Breast epithelium (tissue), 4 donors: ENCODE results near the gene G3BP1. TPM values are rescaled to one million over a fixed set of nuclear protein-coding genes. Genes with fewer than 3 reads are reported as not detected.

ENCODE experiments used
- DNase-seq, 2 donors: peaks; one replicate each; pipeline ENCODE4 v3.0.0-alpha.2; 2019; ENCODE audit warnings: low spot score in 2 of 2
- H3K27ac ChIP-seq, 2 donors: fragments of 200-600 bp; sonication (generic) in 1 of 2; one replicate each; pipeline ENCODE4 v1.5.1; 2016 to 2019; ENCODE audit warnings: mild to moderate bottlenecking in 1 of 2
- H3K27me3 ChIP-seq, 2 donors: fragments of 200-600 bp; sonication (generic) in 1 of 2; one replicate each; pipeline versions ENCODE4 v1.5.1 to v1.6.0; 2017 to 2019; ENCODE audit warnings: control low read depth in 1 of 2, mild to moderate bottlenecking in 1 of 2
- H3K36me3 ChIP-seq: fragments of 200-600 bp; one replicate; pipeline ENCODE4 v1.5.1; 2019
- H3K4me1 ChIP-seq, 2 donors: fragments of 200-600 bp; sonication (generic); one replicate each; pipeline ENCODE4 v1.5.1; 2016 to 2019; ENCODE audit warnings: control low read depth in 1 of 2
- H3K4me3 ChIP-seq, 3 donors: fragments of 200-600 bp; sonication (generic); 1 replicate in 2 of 3; 2 replicates in 1 of 3; pipeline ENCODE4 v1.5.1; 2016 to 2019; ENCODE audit warnings: mild to moderate bottlenecking in 3 of 3, moderate library complexity in 2 of 3
- H3K9me3 ChIP-seq, 2 donors: fragments of 200-600 bp; sonication (generic) in 1 of 2; one replicate each; pipeline ENCODE4 v1.5.1; 2016 to 2019; ENCODE audit warnings: control low read depth in 1 of 2
- POLR2A ChIP-seq: fragments of 450-650 bp; IDR thresholded peaks from one replicate; pipeline ENCODE4 v1.6.1; 2016; ENCODE audit warnings: antibody characterized with exemption, mild to moderate bottlenecking, moderate library complexity
- POLR2AphosphoS5 ChIP-seq, 3 donors: sonication (generic); formaldehyde crosslinking; IDR thresholded peaks; one replicate each; pipeline ENCODE4 v1.6.1; 2017; ENCODE audit warnings: antibody characterized with exemption in 3 of 3
- intact Hi-C: fragments of 100-400 bp; cut with DNase I; formaldehyde crosslinking; loops from one replicate; pipeline ENCODE4 v1.15.1; 2023; ENCODE audit warnings: low total_unique reads
- total RNA-seq, 3 donors: library from RNA; depleted of rRNA; stranded (reverse); fragments of >200 nt; gene quantifications; one replicate each; pipeline ENCODE4 v1.1.0, GENCODE V29; 2016
- TF ChIP-seq, protein P1 (sequence below), 3 donors: fragments of 450-650 bp; IDR thresholded peaks; one replicate each; pipeline ENCODE4 v1.5.1; 2016 to 2017; ENCODE audit warnings: antibody characterized with exemption in 3 of 3, mild to moderate bottlenecking in 3 of 3, moderate library complexity in 3 of 3

The G3BP1 gene
- total RNA-seq, 3 donors from 2014 or later, result 98.6 to 128 (median 107) TPM

DNA sequence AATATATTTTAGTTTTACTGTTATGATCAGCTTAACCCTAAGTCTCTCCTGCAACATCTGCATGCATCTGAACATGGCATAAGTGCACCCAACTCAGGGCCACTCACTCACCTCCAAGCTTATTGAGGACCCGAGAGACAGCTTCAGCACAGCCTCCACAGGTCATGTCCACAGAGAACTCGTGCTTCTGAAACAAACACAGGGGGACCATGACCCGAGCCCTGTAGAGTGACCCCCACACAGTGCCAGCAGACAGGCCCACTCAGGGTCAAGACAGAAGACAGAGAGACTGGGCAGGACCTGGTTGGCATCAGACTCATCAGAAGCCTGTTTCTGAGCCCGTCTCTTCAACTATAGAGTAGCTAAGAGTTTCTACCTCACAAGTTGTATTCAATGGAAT lies 20.2 kb upstream of the G3BP1 start:
- Histone ChIP-seq H3K36me3 (no peaks in the 10 kb centered on the region), H3K27ac (no peak overlapping the region), H3K9me3 (no peaks in the 10 kb centered on the region), H3K4me1 (no peaks in the 10 kb centered on the region), H3K4me3 (no peak overlapping the region), H3K27me3 (no peaks in the 10 kb centered on the region)
- DNase-seq, result no peak
- intact Hi-C loops, result no loop called here
- TF ChIP-seq POLR2AphosphoS5 (IDR thresholded peaks at IDR 0.05) (no peak), POLR2A (no peak)
- TF ChIP-seq, protein P1, sequence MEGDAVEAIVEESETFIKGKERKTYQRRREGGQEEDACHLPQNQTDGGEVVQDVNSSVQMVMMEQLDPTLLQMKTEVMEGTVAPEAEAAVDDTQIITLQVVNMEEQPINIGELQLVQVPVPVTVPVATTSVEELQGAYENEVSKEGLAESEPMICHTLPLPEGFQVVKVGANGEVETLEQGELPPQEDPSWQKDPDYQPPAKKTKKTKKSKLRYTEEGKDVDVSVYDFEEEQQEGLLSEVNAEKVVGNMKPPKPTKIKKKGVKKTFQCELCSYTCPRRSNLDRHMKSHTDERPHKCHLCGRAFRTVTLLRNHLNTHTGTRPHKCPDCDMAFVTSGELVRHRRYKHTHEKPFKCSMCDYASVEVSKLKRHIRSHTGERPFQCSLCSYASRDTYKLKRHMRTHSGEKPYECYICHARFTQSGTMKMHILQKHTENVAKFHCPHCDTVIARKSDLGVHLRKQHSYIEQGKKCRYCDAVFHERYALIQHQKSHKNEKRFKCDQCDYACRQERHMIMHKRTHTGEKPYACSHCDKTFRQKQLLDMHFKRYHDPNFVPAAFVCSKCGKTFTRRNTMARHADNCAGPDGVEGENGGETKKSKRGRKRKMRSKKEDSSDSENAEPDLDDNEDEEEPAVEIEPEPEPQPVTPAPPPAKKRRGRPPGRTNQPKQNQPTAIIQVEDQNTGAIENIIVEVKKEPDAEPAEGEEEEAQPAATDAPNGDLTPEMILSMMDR (IDR thresholded peaks at IDR 0.05), result no peak

DNA sequence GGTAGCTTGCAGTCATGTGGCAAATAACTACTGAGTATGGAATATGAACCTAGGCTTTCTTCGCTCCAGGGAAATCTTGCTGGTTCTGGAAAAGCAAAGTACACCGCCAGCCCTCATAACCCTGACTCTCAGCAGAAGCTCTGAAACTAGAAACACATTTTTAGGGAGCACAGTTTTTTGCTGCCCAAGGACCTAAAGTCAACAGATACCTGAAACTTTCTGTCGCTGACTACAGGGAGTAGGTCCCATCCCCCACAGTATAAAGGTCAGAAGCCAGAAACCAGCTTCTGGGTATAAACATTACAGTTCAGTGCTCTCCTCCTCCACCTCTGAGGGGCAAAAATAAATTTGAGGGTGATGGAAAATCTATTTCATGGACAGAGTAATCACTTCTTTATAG lies 16.4 kb upstream of the G3BP1 start:
- Histone ChIP-seq H3K36me3 (no peaks in the 10 kb centered on the region), H3K4me1 (peaks cover 7 to 8% of the 10 kb centered on the region in 2 donors), H3K27ac (no peak overlapping the region), H3K9me3 (no peaks in the 10 kb centered on the region), H3K27me3 (no peaks in the 10 kb centered on the region), H3K4me3 (no peak overlapping the region)
- no peak for DNase-seq
- no peak for TF ChIP-seq POLR2A
- TF ChIP-seq, protein P1 (IDR thresholded peaks at IDR 0.05), result no peak
- TF ChIP-seq POLR2AphosphoS5 (IDR thresholded peaks at IDR 0.05), result no peak
- intact Hi-C loops, result no loop called here

DNA sequence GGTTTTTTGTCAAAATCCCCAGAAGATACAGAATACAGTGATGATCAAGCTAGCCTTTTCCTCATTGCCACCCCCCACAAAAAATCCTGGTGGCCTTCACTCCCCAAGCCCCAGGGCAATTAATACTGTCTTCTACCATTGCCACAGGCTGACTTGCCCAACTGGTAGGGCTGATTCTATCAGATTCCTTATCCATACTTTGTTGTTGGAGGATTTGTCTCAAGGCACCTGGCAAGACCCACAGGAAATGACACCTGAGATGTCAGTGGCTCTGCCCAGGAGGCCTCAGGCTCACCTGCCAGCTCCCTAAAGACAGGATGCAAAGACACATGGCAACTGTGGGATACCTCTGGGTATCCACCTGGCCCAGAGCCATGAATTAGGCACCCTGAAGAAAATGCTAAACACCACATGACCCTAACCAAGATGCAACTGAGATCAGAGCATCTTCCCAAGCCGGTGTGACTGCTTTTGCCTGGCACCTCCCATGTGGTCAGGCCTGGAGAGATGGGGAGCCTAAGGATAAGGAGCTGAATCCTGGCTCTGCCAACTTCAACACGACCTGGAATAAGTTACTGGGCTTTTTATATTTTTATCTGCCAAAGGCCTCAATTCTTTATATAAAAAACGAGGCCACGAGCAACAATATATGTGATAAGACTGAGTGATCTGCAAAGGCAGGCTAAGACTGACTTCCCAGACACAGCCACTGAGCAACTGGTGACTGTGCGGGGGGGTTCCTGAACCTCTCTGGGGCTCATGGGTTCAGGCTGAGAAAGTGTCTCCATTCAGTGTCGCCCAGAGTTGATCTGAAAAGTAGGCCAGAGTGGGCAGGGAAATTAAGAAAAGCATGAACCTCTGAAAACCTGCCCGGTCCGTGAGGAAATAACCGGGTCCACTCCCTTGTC lies 14.3 kb upstream of the G3BP1 start:
- H3K9me3 ChIP-seq, result no peaks in the 10 kb centered on the region
- peaks cover 7 to 8% of the 10 kb centered on the region in 2 donors for H3K4me1 ChIP-seq
- intact Hi-C loops, result no loop called here
- TF ChIP-seq POLR2A, result no peak
- TF ChIP-seq, protein P1 (IDR thresholded peaks at IDR 0.05), result no peak
- TF ChIP-seq POLR2AphosphoS5 (IDR thresholded peaks at IDR 0.05), result no peak
- peak overlapping the region; percentile 83 to 91 for H3K27ac ChIP-seq
- peak in 1 of 2 donors; percentile 47 for DNase-seq
- peak overlapping the region; percentile 65 to 90 (median 81) for H3K4me3 ChIP-seq
- H3K27me3 ChIP-seq, result no peaks in the 10 kb centered on the region
- H3K36me3 ChIP-seq, result no peaks in the 10 kb centered on the region

DNA sequence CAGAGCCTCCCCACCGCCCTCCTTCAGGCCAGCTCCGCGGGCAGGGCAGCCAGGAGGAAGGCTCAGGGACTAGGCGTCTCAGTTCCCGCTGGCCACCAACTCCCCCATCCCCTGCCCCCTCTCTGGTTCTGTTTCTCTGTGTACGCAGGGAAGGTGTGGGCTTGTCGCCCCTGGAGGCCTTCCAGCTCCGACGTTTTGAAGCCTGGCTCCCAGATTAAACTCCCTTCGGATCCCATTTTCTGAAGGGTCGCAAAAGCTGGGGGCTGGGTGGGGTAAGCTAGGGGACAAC lies 13.7 kb upstream of the G3BP1 start:
- intact Hi-C loops, result no loop called here
- no peak for DNase-seq
- peak overlapping the region; percentile 83 to 91 for H3K27ac ChIP-seq
- no peak for TF ChIP-seq POLR2AphosphoS5 (IDR thresholded peaks at IDR 0.05)
- TF ChIP-seq, protein P1 (IDR thresholded peaks at IDR 0.05), result no peak
- no peak for TF ChIP-seq POLR2A
- H3K27me3 ChIP-seq, result no peaks in the 10 kb centered on the region
- H3K4me3 ChIP-seq, result peak overlapping the region; percentile 65 to 90 (median 81)
- H3K9me3 ChIP-seq, result no peaks in the 10 kb centered on the region
- H3K36me3 ChIP-seq, result no peaks in the 10 kb centered on the region
- H3K4me1 ChIP-seq, result peaks cover 7 to 8% of the 10 kb centered on the region in 2 donors

DNA sequence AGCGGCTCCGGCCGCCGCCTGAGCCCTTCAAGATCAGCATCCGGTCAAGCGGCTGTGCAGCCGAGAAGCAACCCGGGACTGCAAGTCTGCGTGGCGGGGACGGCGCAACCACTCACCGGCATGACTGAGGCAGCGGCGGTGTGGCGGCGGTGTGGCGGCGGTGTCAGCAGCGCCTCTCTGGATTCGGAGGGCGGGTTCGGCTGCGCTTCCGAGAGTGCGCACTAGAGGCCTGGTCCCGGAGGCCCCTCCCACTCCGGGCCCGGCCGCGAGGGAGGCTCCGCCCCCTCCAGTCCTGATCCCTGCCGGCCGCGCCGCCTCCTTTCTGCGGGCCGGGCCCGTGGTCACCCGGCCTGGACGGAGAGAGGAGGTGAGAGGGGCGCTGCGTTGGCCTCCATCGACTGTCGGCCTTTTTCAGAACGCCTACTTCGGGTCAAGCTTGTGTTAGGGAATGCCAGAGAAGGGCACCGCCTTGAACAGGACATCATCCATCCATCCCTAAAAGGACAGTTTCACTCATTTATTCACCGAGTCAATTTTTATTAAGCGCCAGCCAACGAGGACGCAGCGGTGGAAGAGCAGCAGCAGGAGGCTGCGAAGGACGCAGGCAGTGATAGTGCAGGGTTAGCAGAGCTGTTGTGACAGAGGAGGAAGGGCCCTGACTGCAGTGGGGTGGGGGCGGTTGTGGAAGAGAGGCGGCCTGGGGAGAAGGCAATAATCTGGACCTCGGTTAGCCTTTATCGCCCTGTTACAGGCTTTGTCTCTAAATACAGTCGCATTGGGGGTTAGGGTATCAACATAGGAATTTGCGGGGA lies 13.1 kb upstream of the G3BP1 start, which contains the start of gene ATOX1:
TSS of gene ATOX1 (minus strand) at position 202 of the 812 bp plus-strand sequence. CDS start at position 122, 80 bp downstream.
- peak within 1 kb of the TSS; percentile 83 to 91 for H3K27ac ChIP-seq
- no peaks in the 10 kb centered on the region for H3K27me3 ChIP-seq
- intact Hi-C loops, result no loop called here
- peak; percentile 88 for DNase-seq
- no peaks in the 10 kb centered on the region for H3K9me3 ChIP-seq
- peaks cover 7 to 8% of the 10 kb centered on the region in 2 donors for H3K4me1 ChIP-seq
- no peaks in the 10 kb centered on the region for H3K36me3 ChIP-seq
- peak within 1 kb of the TSS; percentile 65 to 90 (median 81) for H3K4me3 ChIP-seq
- TF ChIP-seq POLR2A, result peak; percentile 47
- TF ChIP-seq, protein P1 (IDR thresholded peaks at IDR 0.05), result peak in 2 of 3 donors; percentile 20 to 56
- peak; percentile 37 to 77 (median 55) for TF ChIP-seq POLR2AphosphoS5 (IDR thresholded peaks at IDR 0.05)
